RWPE2 (cell line): ENCODE results near the gene PPP2R2B.

Experiments
- ATAC-seq: fragments of 200-7000 bp; cut with Tn5 transposase; 3 replicates; pipeline ENCODE4 v1.9.1; 2021; ENCODE audit warnings: low read depth
- DNase-seq: peaks from one replicate; pipeline ENCODE4 v3.0.0-alpha.2; 2020; ENCODE audit warnings: low spot score
- H3K27ac ChIP-seq: fragments of 450-650 bp; 2 replicates; pipeline ENCODE4 v1.5.1; 2017; ENCODE audit warnings: mild to moderate bottlenecking; ENCODE audit not compliant: poor library complexity, severe bottlenecking
- H3K27me3 ChIP-seq: fragments of 250-450 bp; sonication (Bioruptor Pico); 2 replicates; pipeline ENCODE4 v1.5.1; 2021; ENCODE audit warnings: mild to moderate bottlenecking, moderate library complexity; ENCODE audit not compliant: insufficient read depth, poor library complexity, severe bottlenecking
- H3K36me3 ChIP-seq: fragments of 250-450 bp; sonication (Bioruptor Pico); 2 replicates; pipeline ENCODE4 v1.5.1; 2020; ENCODE audit warnings: low read depth, mild to moderate bottlenecking, moderate library complexity
- H3K4me1 ChIP-seq: fragments of 250-450 bp; sonication (Bioruptor Pico); 2 replicates; pipeline ENCODE4 v1.5.1; 2021; ENCODE audit warnings: mild to moderate bottlenecking, moderate library complexity; ENCODE audit not compliant: insufficient read depth, poor library complexity, severe bottlenecking
- H3K4me3 ChIP-seq: fragments of 250-450 bp; sonication (Bioruptor Pico); 2 replicates; pipeline ENCODE4 v1.5.1; 2021; ENCODE audit warnings: mild to moderate bottlenecking, moderate library complexity; ENCODE audit not compliant: severe bottlenecking
- H3K9me3 ChIP-seq: fragments of 250-450 bp; sonication (Bioruptor Pico); 2 replicates; pipeline ENCODE4 v1.5.1; 2021; ENCODE audit warnings: mild to moderate bottlenecking, moderate library complexity; ENCODE audit not compliant: severe bottlenecking
- TF ChIP-seq, protein P1 (sequence below): fragments of 450-650 bp; IDR thresholded peaks from one replicate; pipeline ENCODE4 v1.5.1; 2017; ENCODE audit warnings: mild to moderate bottlenecking, moderate library complexity; ENCODE audit not compliant: poor library complexity, severe bottlenecking

The PPP2R2B gene

DNA sequence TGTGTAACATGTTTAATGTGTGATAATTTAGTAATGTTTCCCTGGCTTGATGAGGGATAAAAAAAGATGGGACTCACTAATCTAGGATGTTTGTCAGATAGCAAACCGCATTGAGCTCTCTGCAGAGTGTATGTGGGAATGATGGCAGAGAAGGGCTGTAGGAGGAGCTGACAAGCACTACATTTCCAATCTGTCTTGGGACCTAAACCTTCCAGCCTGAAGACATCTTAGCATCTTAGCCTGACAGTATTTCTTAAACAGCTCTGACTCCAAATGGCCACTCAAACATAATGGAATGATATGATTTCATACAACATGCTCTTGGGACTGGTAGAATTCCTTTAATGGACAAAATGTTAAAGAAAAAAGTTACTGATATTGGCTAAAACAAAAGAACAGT is 116.7 kb downstream of the PPP2R2B start:
- ATAC-seq (no peak), DNase-seq (no peak)
- Histone ChIP-seq H3K27me3 (no peaks in the 10 kb centered on the region), H3K36me3 (no peaks in the 10 kb centered on the region), H3K9me3 (no peaks in the 10 kb centered on the region), H3K4me3 (no peak overlapping the region), H3K27ac (no peak overlapping the region), H3K4me1 (no peaks in the 10 kb centered on the region)
- TF ChIP-seq, protein P1, sequence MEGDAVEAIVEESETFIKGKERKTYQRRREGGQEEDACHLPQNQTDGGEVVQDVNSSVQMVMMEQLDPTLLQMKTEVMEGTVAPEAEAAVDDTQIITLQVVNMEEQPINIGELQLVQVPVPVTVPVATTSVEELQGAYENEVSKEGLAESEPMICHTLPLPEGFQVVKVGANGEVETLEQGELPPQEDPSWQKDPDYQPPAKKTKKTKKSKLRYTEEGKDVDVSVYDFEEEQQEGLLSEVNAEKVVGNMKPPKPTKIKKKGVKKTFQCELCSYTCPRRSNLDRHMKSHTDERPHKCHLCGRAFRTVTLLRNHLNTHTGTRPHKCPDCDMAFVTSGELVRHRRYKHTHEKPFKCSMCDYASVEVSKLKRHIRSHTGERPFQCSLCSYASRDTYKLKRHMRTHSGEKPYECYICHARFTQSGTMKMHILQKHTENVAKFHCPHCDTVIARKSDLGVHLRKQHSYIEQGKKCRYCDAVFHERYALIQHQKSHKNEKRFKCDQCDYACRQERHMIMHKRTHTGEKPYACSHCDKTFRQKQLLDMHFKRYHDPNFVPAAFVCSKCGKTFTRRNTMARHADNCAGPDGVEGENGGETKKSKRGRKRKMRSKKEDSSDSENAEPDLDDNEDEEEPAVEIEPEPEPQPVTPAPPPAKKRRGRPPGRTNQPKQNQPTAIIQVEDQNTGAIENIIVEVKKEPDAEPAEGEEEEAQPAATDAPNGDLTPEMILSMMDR = no peak

DNA sequence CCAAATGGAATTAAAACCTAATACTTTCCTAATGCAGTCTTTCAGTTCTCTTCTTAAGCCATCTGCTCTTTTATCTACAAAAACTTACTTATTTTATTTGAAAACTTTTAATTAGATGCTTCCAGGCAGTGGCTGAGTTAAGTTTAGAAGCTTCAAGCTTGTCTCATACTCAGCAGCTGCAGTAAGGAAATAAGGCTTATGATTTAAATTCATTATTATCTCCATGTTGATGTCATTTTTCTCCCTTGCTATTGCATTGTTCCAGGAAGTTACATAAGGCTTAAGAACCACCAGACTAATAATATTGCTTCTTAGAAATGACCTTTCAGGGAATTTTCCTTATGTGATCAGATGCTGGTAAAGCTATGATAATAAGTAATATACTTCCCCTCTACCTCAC is 119.6 kb downstream of the PPP2R2B start:
- DNase-seq (no peak), ATAC-seq (no peak)
- H3K4me3 ChIP-seq = no peak overlapping the region
- no peaks in the 10 kb centered on the region for H3K36me3 ChIP-seq
- TF ChIP-seq, protein P1 = no peak
- H3K27ac ChIP-seq = no peak overlapping the region
- no peaks in the 10 kb centered on the region for H3K27me3 ChIP-seq
- no peaks in the 10 kb centered on the region for H3K9me3 ChIP-seq
- no peaks in the 10 kb centered on the region for H3K4me1 ChIP-seq

DNA sequence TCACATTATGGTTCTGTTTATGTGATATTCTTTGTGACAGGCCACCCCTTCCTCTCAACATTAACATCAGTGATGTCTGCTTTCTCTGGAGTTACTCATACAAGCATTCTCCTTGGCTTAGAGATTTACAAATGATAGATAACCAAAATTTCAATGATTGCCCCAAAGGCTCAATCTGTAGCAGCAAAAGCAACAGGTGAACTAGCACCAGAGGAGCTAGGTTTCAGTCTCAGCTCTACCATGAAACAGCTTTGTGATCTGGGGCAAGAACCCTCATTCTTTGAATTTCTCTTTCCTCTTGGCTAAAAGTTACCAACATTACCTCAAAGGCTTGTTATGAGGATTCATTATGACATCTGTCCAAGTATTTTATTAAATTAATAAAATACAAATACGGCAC is 120.5 kb downstream of the PPP2R2B start:
- Histone ChIP-seq H3K4me3 (no peak overlapping the region), H3K9me3 (no peaks in the 10 kb centered on the region), H3K4me1 (no peaks in the 10 kb centered on the region), H3K36me3 (no peaks in the 10 kb centered on the region), H3K27me3 (no peaks in the 10 kb centered on the region), H3K27ac (no peak overlapping the region)
- no peak for ATAC-seq
- no peak for DNase-seq
- TF ChIP-seq, protein P1 = no peak

DNA sequence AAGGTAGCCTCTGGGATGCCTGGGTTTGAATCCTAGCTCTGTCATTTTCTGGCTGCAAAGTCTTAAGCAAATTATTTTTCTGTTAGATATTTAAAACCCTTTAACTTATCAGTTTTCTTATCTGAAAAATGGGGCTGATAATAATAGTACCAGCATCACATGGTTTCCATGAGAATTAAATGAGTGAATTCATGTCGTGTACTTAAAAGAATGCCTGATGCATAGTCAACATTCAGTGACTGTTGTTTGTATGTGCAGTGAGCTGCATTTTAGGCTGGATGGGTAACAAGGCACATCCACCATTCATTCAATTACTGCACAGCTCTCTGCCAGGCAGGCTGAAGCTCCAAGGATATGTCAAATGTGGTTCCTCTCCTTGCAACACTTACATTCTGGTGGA is 122.0 kb downstream of the PPP2R2B start:
- ATAC-seq (no peak), DNase-seq (no peak)
- H3K27me3 ChIP-seq = no peaks in the 10 kb centered on the region
- H3K4me3 ChIP-seq = no peak overlapping the region
- TF ChIP-seq, protein P1 = no peak
- H3K36me3 ChIP-seq = no peaks in the 10 kb centered on the region
- H3K9me3 ChIP-seq = no peaks in the 10 kb centered on the region
- no peaks in the 10 kb centered on the region for H3K4me1 ChIP-seq
- no peak overlapping the region for H3K27ac ChIP-seq

DNA sequence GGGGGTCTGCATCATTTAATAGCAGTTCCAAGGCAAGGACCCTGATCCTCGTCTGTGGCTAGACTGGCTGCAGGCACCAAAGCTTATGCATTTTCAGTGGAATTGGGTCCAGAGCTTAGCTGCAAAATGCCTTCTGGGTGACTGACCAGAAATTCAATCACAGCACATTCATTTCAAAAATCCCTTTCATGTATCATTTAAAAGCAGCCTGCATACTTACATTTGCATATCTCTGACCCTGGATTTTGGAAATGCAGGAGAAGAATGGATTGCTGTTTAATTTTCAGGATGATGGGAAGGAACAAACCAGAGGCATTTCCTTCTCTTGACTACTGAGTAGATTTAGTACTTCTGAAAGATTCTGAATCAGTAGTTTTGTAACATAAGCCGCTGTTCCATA is 122.8 kb downstream of the PPP2R2B start:
- Histone ChIP-seq H3K9me3 (no peaks in the 10 kb centered on the region), H3K36me3 (no peaks in the 10 kb centered on the region), H3K27ac (no peak overlapping the region), H3K4me3 (no peak overlapping the region), H3K4me1 (peaks cover 2% of the 10 kb centered on the region), H3K27me3 (no peaks in the 10 kb centered on the region)
- ATAC-seq = no peak
- TF ChIP-seq, protein P1 = no peak
- no peak for DNase-seq
